GM19452 (cell line): Measurements from ENCODE around the gene GRM4.

ENCODE experiments used
- ATAC-seq: cut with Tn5 transposase; IDR thresholded peaks from one replicate; pipeline ENCODE4 v1.9.1; 2021; ENCODE audit not compliant: unreplicated experiment

GRM4 gene

GRCh38 chr6:34157851-34158250 lies 12.0 kb upstream of the GRM4 start:
- no peak for ATAC-seq

- no peak for ATAC-seq
Observed at GRCh38 chr6:34157236-34157830, 11.4 kb upstream of the GRM4 start.

- no peak for ATAC-seq
Observed at GRCh38 chr6:34155471-34156300, 9.8 kb upstream of the GRM4 start.

- ATAC-seq: no peak
Observed at GRCh38 chr6:34154668-34155447, 9.0 kb upstream of the GRM4 start.

- no peak for ATAC-seq
Observed at GRCh38 chr6:34152806-34153520, 7.1 kb upstream of the GRM4 start.

GRCh38 chr6:34152042-34152524 lies 6.2 kb upstream of the GRM4 start:
- ATAC-seq: no peak

GRCh38 chr6:34151321-34152041 lies 5.6 kb upstream of the GRM4 start:
- no peak for ATAC-seq

GRCh38 chr6:34150766-34151165 lies 4.9 kb upstream of the GRM4 start:
- ATAC-seq: no peak

GRCh38 chr6:34149831-34150400 lies 4.0 kb upstream of the GRM4 start:
- ATAC-seq: no peak

- ATAC-seq: no peak
Observed at GRCh38 chr6:34149452-34149810, 3.5 kb upstream of the GRM4 start.

GRCh38 chr6:34148631-34149451 lies 3.0 kb upstream of the GRM4 start:
- ATAC-seq: no peak

GRCh38 chr6:34147906-34148630 lies 2.2 kb upstream of the GRM4 start:
- ATAC-seq: no peak

GRCh38 chr6:34146801-34147592 lies 1.1 kb upstream of the GRM4 start:
- ATAC-seq: no peak

GRCh38 chr6:34145161-34146020 lies 496 bp downstream of the GRM4 start:
- no peak for ATAC-seq

- ATAC-seq: no peak
Observed at GRCh38 chr6:34144581-34145160, 1.2 kb downstream of the GRM4 start.

- ATAC-seq: no peak
Observed at GRCh38 chr6:34143884-34144580, 1.9 kb downstream of the GRM4 start.
